K562 (cell line): ENCODE results near the gene MAP4K4.

Source experiments
- NR1H2 ChIP-seq: sonication (generic); formaldehyde crosslinking; IDR thresholded peaks from 2 replicates; pipeline ENCODE4 v1.4.0; 2020; ENCODE audit warnings: mild to moderate bottlenecking, missing genetic modification reagents
- ZNF76 ChIP-seq: fragments of 250-450 bp; sonication (Bioruptor Pico); IDR thresholded peaks from 2 replicates; pipeline ENCODE4 v1.4.0; 2020; ENCODE audit warnings: mild to moderate bottlenecking, moderate library complexity, borderline replicate concordance
- TF ChIP-seq, protein P1 (sequence below): fragments of 450-650 bp; formaldehyde crosslinking; IDR thresholded peaks from 2 replicates; pipeline ENCODE4 v1.4.0; 2020; ENCODE audit warnings: mild to moderate bottlenecking, moderate library complexity

DNA sequence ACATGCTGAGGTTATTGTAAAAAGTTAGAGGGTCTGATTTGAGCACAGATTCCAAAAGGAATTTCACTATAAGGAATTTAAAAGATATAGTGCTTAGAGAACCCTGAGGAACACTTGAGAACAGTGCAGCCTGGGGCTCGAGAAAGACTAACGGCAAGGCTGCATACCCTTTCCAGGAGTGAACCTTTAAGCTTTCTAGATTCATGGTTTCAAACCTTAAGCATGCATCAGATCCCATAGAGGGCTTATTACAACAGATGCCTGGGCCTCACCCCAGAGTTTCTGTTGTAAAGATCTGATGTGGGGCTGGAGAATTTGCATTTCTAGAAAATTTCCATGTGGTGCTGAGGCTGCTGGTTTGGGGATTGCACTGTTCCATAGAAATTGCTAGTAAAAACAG lies 203.7 kb downstream of the MAP4K4 start:
- TF ChIP-seq, protein P1, sequence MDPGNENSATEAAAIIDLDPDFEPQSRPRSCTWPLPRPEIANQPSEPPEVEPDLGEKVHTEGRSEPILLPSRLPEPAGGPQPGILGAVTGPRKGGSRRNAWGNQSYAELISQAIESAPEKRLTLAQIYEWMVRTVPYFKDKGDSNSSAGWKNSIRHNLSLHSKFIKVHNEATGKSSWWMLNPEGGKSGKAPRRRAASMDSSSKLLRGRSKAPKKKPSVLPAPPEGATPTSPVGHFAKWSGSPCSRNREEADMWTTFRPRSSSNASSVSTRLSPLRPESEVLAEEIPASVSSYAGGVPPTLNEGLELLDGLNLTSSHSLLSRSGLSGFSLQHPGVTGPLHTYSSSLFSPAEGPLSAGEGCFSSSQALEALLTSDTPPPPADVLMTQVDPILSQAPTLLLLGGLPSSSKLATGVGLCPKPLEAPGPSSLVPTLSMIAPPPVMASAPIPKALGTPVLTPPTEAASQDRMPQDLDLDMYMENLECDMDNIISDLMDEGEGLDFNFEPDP = no peak
- no peak for TF ChIP-seq ZNF76
- TF ChIP-seq NR1H2 (CRISPR knock-in tag) = no peak
